HEK293 (cell line): ENCODE measurements around the gene SPTLC1.

Experiments
- CTCF ChIA-PET: fragments of 350-600 bp; formaldehyde crosslinking; extraction: SDS; loops from one replicate; lab custom pipeline; 2021; ENCODE audit warnings: antibody characterized with exemption; lab: Yijun Ruan, JAX
- POLR2A ChIA-PET: fragments of 300-600 bp; formaldehyde crosslinking; extraction: SDS; loops from one replicate; lab custom pipeline; 2020; ENCODE audit warnings: antibody characterized with exemption, inconsistent platforms; lab: Yijun Ruan, JAX
- H3K27ac ChIP-seq: fragments of 200-500 bp; sonication (Bioruptor generic); 2 replicates; pipeline ENCODE4 v1.5.1; 2014; ENCODE audit warnings: low read depth, low read length, control low read depth, inconsistent platforms; ENCODE audit errors: extremely low read depth
- H3K36me3 ChIP-seq, 2 experiments: fragments of 200-500 bp in 1 of 2; sonication (Bioruptor generic) in 1 of 2; 1 replicate in 1 of 2; 2 replicates in 1 of 2; pipeline ENCODE4 v1.5.1; 2014 to 2017; ENCODE audit warnings: inconsistent platforms in 2 of 2, low read length in 2 of 2; ENCODE audit not compliant: control insufficient read depth in 2 of 2, insufficient read depth in 1 of 2
- H3K4me1 ChIP-seq: fragments of 200-500 bp; sonication (Bioruptor generic); 2 replicates; pipeline ENCODE4 v1.5.1; 2014; ENCODE audit warnings: mild to moderate bottlenecking, low read length, inconsistent platforms; ENCODE audit not compliant: control insufficient read depth, insufficient read depth
- H3K4me3 ChIP-seq: 2 replicates; pipeline ENCODE4 v1.5.1; 2011; ENCODE audit warnings: low read depth, mild to moderate bottlenecking, control low read depth, low read length, moderate library complexity
- H3K9me3 ChIP-seq: fragments of 200-500 bp; sonication (Bioruptor generic); 2 replicates; pipeline ENCODE4 v1.5.1; 2014; ENCODE audit warnings: low read depth, low read length, inconsistent platforms; ENCODE audit not compliant: control insufficient read depth, insufficient read depth
- BCL11A ChIP-seq: fragments of 450-650 bp; formaldehyde crosslinking; IDR thresholded peaks from 2 replicates; pipeline ENCODE4 v1.5.1; 2016; ENCODE audit warnings: low read depth, missing biosample characterization, missing genetic modification characterization
- KLF1 ChIP-seq: fragments of 450-650 bp; formaldehyde crosslinking; IDR thresholded peaks from 2 replicates; pipeline ENCODE4 v1.5.1; 2016; ENCODE audit warnings: missing biosample characterization, missing genetic modification characterization
- MZF1 ChIP-seq: fragments of 450-650 bp; formaldehyde crosslinking; IDR thresholded peaks from 2 replicates; pipeline ENCODE4 v1.5.1; 2017; ENCODE audit warnings: missing biosample characterization, missing genetic modification characterization, borderline replicate concordance
- PRDM4 ChIP-seq: fragments of 450-650 bp; formaldehyde crosslinking; IDR thresholded peaks from 2 replicates; pipeline ENCODE4 v1.5.1; 2017; ENCODE audit warnings: missing biosample characterization, missing genetic modification characterization
- ZNF10 ChIP-seq: fragments of 450-650 bp; formaldehyde crosslinking; IDR thresholded peaks from 2 replicates; pipeline ENCODE4 v1.5.1; 2017; ENCODE audit warnings: missing biosample characterization, missing genetic modification characterization
- ZNF302 ChIP-seq: fragments of 450-650 bp; formaldehyde crosslinking; IDR thresholded peaks from 2 replicates; pipeline ENCODE4 v1.5.1; 2016; ENCODE audit warnings: missing biosample characterization, missing genetic modification characterization, low read depth
- ZNF354C ChIP-seq: fragments of 450-650 bp; formaldehyde crosslinking; IDR thresholded peaks from 2 replicates; pipeline ENCODE4 v1.5.1; 2016; ENCODE audit warnings: missing biosample characterization, missing genetic modification characterization, low read depth, borderline replicate concordance
- ZNF488 ChIP-seq: fragments of 450-650 bp; formaldehyde crosslinking; IDR thresholded peaks from 2 replicates; pipeline ENCODE4 v1.5.1; 2016; ENCODE audit warnings: missing biosample characterization, missing genetic modification characterization
- ZNF510 ChIP-seq: fragments of 450-650 bp; formaldehyde crosslinking; IDR thresholded peaks from 2 replicates; pipeline ENCODE4 v1.5.1; 2018; ENCODE audit warnings: mild to moderate bottlenecking, missing genetic modification characterization, missing biosample characterization; ENCODE audit not compliant: insufficient replicate concordance
- ZNF530 ChIP-seq: fragments of 450-650 bp; formaldehyde crosslinking; IDR thresholded peaks from 2 replicates; pipeline ENCODE4 v1.5.1; 2016; ENCODE audit warnings: low read depth, missing biosample characterization, missing genetic modification characterization
- ZNF777 ChIP-seq: fragments of 450-650 bp; formaldehyde crosslinking; IDR thresholded peaks from 2 replicates; pipeline ENCODE4 v1.5.1; 2017; ENCODE audit warnings: missing biosample characterization, missing genetic modification characterization, borderline replicate concordance
- ZNF830 ChIP-seq: fragments of 450-650 bp; IDR thresholded peaks from 2 replicates; pipeline ENCODE4 v1.5.0; 2018; ENCODE audit warnings: missing biosample characterization, missing genetic modification characterization, low read depth, mild to moderate bottlenecking, moderate library complexity
- ZNF843 ChIP-seq: fragments of 450-650 bp; formaldehyde crosslinking; IDR thresholded peaks from 2 replicates; pipeline ENCODE4 v1.5.1; 2016; ENCODE audit warnings: missing biosample characterization, missing genetic modification characterization
- ZSCAN23 ChIP-seq: fragments of 450-650 bp; formaldehyde crosslinking; IDR thresholded peaks from 2 replicates; pipeline ENCODE4 v1.5.1; 2016; ENCODE audit warnings: missing biosample characterization, missing genetic modification characterization
- TF ChIP-seq, protein P1 (sequence below): fragments of 450-650 bp; formaldehyde crosslinking; IDR thresholded peaks from 2 replicates; pipeline ENCODE4 v1.5.1; 2017; ENCODE audit warnings: missing biosample characterization, missing genetic modification characterization
- TF ChIP-seq, protein P2 (sequence below): fragments of 450-650 bp; formaldehyde crosslinking; IDR thresholded peaks from 2 replicates; pipeline ENCODE4 v1.5.1; 2016; ENCODE audit warnings: missing biosample characterization, missing genetic modification characterization
- TF ChIP-seq, protein P3 (sequence below): fragments of 450-650 bp; formaldehyde crosslinking; IDR thresholded peaks from 2 replicates; pipeline ENCODE4 v1.5.1; 2016; ENCODE audit warnings: missing biosample characterization, missing genetic modification characterization, low read depth
- TF ChIP-seq, protein P4 (sequence below): fragments of 450-650 bp; IDR thresholded peaks from 2 replicates; pipeline ENCODE4 v1.5.1; 2018; ENCODE audit warnings: missing biosample characterization, missing genetic modification characterization

The SPTLC1 gene

DNA sequence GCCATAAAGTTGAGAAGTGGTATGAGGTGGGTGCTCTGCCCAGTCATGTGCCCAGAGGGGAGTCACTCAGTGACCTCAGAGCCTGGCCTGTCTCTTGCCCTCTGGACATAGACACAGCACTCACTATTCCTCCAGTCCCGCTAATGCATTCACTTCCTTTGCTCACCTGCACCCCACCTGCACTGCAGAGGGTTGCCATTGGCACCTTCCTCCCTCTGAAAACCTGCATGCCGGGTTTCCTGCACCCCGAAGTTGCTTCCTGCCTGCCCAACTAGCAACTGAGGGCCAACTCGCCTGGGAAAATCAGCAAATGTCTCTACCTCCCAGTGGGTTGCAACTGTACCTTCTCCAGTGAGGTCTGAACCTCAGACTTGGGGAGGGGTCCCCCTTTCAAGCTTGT is 48.1 kb upstream of the SPTLC1 start (continued):
- TF ChIP-seq PRDM4 (tag by site-specific recombination) (no peak), ZNF488 (tag by site-specific recombination) (no peak)
- TF ChIP-seq, protein P1, sequence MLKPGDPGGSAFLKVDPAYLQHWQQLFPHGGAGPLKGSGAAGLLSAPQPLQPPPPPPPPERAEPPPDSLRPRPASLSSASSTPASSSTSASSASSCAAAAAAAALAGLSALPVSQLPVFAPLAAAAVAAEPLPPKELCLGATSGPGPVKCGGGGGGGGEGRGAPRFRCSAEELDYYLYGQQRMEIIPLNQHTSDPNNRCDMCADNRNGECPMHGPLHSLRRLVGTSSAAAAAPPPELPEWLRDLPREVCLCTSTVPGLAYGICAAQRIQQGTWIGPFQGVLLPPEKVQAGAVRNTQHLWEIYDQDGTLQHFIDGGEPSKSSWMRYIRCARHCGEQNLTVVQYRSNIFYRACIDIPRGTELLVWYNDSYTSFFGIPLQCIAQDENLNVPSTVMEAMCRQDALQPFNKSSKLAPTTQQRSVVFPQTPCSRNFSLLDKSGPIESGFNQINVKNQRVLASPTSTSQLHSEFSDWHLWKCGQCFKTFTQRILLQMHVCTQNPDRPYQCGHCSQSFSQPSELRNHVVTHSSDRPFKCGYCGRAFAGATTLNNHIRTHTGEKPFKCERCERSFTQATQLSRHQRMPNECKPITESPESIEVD (tag by site-specific recombination) = no peak
- TF ChIP-seq, all 188 proteins: peak for 0

DNA sequence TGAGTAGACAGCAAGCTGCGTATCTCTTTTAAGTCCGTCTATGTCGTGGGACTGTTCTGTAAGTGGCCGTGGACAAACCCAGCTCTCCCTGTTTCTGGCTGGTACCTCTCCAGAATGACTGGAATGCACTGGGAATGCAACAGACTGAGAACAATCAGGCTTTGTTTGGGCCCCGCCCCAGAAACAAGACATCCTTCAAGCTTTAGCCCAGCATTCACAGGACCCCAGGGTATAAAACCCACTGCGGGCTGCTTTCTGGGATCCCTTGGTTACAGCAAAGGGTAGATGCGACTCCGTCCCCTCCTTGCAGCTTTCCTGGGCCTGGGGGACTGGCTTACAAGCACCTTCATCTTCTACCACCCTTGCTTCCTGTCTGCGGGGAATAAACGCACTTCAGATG is 45.6 kb upstream of the SPTLC1 start:
- ChIA-PET POLR2A (no interaction called here), CTCF (no interaction called here)
- Histone ChIP-seq H3K4me1 (no peaks in the 10 kb centered on the region), H3K4me3 (no peak overlapping the region), H3K36me3 (no peaks in the 10 kb centered on the region), H3K27ac (no peak overlapping the region), H3K9me3 (no peaks in the 10 kb centered on the region)
- TF ChIP-seq ZNF777 (no peak), ZNF354C (no peak), ZNF830 (tag by site-specific recombination) (no peak), ZNF302 (no peak), BCL11A (no peak), ZNF10 (tag by site-specific recombination) (no peak), MZF1 (tag by site-specific recombination) (no peak), ZNF843 (no peak), KLF1 (tag by site-specific recombination) (no peak), ZNF510 (tag by site-specific recombination) (no peak), ZSCAN23 (tag by site-specific recombination) (no peak), ZNF530 (tag by site-specific recombination) (no peak)
- TF ChIP-seq, protein P2, sequence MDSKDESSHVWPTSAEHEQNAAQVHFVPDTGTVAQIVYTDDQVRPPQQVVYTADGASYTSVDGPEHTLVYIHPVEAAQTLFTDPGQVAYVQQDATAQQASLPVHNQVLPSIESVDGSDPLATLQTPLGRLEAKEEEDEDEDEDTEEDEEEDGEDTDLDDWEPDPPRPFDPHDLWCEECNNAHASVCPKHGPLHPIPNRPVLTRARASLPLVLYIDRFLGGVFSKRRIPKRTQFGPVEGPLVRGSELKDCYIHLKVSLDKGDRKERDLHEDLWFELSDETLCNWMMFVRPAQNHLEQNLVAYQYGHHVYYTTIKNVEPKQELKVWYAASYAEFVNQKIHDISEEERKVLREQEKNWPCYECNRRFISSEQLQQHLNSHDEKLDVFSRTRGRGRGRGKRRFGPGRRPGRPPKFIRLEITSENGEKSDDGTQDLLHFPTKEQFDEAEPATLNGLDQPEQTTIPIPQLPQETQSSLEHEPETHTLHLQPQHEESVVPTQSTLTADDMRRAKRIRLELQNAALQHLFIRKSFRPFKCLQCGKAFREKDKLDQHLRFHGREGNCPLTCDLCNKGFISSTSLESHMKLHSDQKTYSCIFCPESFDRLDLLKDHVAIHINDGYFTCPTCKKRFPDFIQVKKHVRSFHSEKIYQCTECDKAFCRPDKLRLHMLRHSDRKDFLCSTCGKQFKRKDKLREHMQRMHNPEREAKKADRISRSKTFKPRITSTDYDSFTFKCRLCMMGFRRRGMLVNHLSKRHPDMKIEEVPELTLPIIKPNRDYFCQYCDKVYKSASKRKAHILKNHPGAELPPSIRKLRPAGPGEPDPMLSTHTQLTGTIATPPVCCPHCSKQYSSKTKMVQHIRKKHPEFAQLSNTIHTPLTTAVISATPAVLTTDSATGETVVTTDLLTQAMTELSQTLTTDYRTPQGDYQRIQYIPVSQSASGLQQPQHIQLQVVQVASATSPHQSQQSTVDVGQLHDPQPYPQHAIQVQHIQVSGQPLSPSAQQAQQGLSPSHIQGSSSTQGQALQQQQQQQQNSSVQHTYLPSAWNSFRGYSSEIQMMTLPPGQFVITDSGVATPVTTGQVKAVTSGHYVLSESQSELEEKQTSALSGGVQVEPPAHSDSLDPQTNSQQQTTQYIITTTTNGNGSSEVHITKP = no peak
- TF ChIP-seq, protein P3, sequence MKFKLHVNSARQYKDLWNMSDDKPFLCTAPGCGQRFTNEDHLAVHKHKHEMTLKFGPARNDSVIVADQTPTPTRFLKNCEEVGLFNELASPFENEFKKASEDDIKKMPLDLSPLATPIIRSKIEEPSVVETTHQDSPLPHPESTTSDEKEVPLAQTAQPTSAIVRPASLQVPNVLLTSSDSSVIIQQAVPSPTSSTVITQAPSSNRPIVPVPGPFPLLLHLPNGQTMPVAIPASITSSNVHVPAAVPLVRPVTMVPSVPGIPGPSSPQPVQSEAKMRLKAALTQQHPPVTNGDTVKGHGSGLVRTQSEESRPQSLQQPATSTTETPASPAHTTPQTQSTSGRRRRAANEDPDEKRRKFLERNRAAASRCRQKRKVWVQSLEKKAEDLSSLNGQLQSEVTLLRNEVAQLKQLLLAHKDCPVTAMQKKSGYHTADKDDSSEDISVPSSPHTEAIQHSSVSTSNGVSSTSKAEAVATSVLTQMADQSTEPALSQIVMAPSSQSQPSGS (tag by site-specific recombination) = no peak
- TF ChIP-seq, protein P4, sequence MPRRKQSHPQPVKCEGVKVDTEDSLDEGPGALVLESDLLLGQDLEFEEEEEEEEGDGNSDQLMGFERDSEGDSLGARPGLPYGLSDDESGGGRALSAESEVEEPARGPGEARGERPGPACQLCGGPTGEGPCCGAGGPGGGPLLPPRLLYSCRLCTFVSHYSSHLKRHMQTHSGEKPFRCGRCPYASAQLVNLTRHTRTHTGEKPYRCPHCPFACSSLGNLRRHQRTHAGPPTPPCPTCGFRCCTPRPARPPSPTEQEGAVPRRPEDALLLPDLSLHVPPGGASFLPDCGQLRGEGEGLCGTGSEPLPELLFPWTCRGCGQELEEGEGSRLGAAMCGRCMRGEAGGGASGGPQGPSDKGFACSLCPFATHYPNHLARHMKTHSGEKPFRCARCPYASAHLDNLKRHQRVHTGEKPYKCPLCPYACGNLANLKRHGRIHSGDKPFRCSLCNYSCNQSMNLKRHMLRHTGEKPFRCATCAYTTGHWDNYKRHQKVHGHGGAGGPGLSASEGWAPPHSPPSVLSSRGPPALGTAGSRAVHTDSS = no peak
